Activated CD4-positive, alpha-beta T cell treated with anti-CD3 and anti-CD28 coated beads for 36 hours (primary cell): ENCODE measurements around the gene GRID1. TPM values are rescaled to one million over a fixed set of nuclear protein-coding genes. Genes with fewer than 3 reads are reported as not detected.

Source experiments
- ATAC-seq: fragments of 200-7000 bp; cut with Tn5 transposase; one replicate; pipeline ENCODE4 v1.10.0; 2021; ENCODE audit warnings: mild to moderate bottlenecking, moderate library complexity
- CTCF ChIA-PET: fragments of 350-600 bp; sonication (Branson Sonifier 250); formaldehyde crosslinking; loops from one replicate; lab custom pipeline; 2021; ENCODE audit warnings: antibody characterized with exemption; lab: Charles Lee
- POLR2A ChIA-PET: fragments of 350-600 bp; sonication (Branson Sonifier 250); formaldehyde crosslinking; loops from one replicate; lab custom pipeline; 2021; ENCODE audit warnings: antibody characterized with exemption, inconsistent platforms; lab: Charles Lee
- DNase-seq: peaks from one replicate; pipeline ENCODE4 v3.0.0-alpha.2; 2020
- H3K27ac Mint-ChIP-seq: one replicate; pipeline ENCODE4 v1.8.0; 2021; ENCODE audit warnings: mixed read lengths
- H3K27me3 Mint-ChIP-seq: one replicate; pipeline ENCODE4 v1.8.0; 2021; ENCODE audit warnings: mixed read lengths
- H3K36me3 Mint-ChIP-seq: one replicate; pipeline ENCODE4 v1.8.0; 2021; ENCODE audit warnings: low read depth, mixed read lengths
- H3K4me1 Mint-ChIP-seq: one replicate; pipeline ENCODE4 v1.8.0; 2021; ENCODE audit warnings: mixed read lengths
- H3K4me3 Mint-ChIP-seq: one replicate; pipeline ENCODE4 v1.8.0; 2021; ENCODE audit warnings: mild to moderate bottlenecking, moderate library complexity, mixed read lengths
- H3K9me3 Mint-ChIP-seq: one replicate; pipeline ENCODE4 v1.8.0; 2021; ENCODE audit warnings: low read depth, mixed read lengths
- intact Hi-C, 2 experiments: fragments of 100-400 bp; cut with DNase I in 1 of 2; cut with micrococcal nuclease in 1 of 2; formaldehyde crosslinking; loops; one replicate each; pipeline versions ENCODE4 v1.14.2 to v1.15.1; 2022 to 2024; cut with DNase I, micrococcal nuclease
- total RNA-seq, 2 experiments: library from RNA; stranded (reverse); gene quantifications; one replicate each; pipeline ENCODE4 v1.2.3, GENCODE V29; 2021

GRID1 gene
- total RNA-seq, 2 experiments from 2014 or later = not detected

DNA sequence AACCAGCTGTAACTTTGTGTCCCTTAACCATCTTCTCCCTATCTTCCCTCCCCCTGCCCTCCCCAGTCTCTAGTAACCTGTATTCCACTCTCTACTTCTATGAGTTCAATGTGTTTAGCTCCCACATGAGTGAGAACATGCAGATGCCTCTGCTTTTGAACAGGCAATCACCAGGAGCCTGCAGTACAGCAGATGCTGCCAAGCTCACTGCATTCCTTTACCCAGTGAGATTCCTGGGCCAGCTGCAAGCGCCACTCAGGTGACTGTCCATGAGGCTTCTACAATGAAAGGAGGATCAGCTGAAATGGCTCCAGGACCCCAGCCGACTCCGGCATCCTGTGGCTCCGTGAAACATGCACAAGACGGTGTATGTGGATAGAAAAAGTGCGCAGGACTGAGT lies 15.7 kb downstream of the GRID1 start:
- Mint-ChIP-seq H3K9me3 (no peaks in the 10 kb centered on the region), H3K4me1 (no peaks in the 10 kb centered on the region), H3K4me3 (no peak overlapping the region), H3K36me3 (no peaks in the 10 kb centered on the region), H3K27me3 (peaks cover 2% of the 10 kb centered on the region), H3K27ac (no peak overlapping the region)
- DNase-seq = no peak
- ChIA-PET POLR2A (no interaction called here), CTCF (interaction anchor here (1.0 kb wide), 1 partner anchor 9 kb away, joined by 3 read pairs; no protein-coding TSS in a partner anchor)
- intact Hi-C loops = no loop called here
- ATAC-seq = no peak

DNA sequence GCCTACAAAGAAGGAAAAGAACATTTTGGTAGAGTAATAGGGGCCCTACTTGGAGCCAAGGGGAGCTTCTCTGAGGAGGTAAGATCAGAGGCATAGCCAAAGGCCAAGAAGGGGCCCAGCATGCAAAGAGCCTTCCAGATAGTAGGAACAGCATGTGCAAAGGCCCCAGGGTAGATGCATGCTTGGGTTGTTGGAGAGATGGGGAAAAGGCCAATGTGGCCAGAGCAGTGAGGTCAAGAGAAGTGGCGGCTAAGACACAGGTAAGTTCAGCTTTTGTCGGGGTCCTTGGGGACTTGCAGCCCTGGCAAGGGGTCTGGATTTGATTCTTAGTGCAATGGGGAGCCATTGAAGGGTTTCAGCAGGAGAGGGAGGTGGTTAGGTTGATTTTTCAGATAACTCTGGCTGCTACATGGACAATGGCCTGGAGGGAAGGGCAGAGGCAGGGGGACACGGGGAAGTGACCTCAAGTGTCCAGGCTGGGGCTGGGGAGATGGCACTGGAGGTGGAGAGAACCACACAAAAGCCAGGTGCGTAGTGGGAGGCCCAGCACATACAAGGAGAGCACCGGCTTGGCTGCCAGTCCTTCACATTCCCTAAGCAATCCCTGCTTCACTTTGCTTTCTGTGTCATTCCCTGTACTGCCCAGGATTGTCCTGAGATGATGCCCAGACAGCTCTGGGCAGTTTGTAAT lies 16.5 kb downstream of the GRID1 start:
- DNase-seq (no peak), ATAC-seq (no peak)
- no peak overlapping the region for H3K27ac Mint-ChIP-seq
- no peaks in the 10 kb centered on the region for H3K36me3 Mint-ChIP-seq
- POLR2A ChIA-PET = no interaction called here
- no peaks in the 10 kb centered on the region for H3K4me1 Mint-ChIP-seq
- H3K4me3 Mint-ChIP-seq = no peak overlapping the region
- intact Hi-C loops = no loop called here
- CTCF ChIA-PET = interaction anchor here (1.0 kb wide), 1 partner anchor 10 kb away, joined by 3 read pairs; no protein-coding TSS in a partner anchor
- peaks cover 2% of the 10 kb centered on the region for H3K27me3 Mint-ChIP-seq
- no peaks in the 10 kb centered on the region for H3K9me3 Mint-ChIP-seq

DNA sequence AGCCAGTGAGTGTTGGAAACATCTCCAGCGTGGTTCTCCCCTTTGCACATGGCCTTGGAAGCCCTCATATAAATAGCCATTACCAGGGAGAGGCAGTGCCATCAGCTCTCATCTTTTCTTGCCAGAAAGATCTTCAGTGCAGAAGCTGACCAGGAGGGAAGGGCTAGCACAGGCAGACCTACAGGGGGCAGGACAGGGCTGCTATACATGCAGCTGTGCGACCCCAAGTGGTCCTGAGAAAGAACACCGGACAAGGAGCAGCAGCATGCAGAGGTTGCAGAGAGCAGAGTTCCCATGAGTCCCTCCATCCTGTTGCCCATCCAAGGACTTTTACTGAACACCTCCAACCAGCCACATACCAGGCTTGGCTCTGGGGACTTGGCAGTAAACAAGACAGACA lies 17.1 kb downstream of the GRID1 start:
- H3K9me3 Mint-ChIP-seq = no peaks in the 10 kb centered on the region
- H3K36me3 Mint-ChIP-seq = no peaks in the 10 kb centered on the region
- ChIA-PET CTCF (no interaction called here), POLR2A (no interaction called here)
- peaks cover 2% of the 10 kb centered on the region for H3K27me3 Mint-ChIP-seq
- H3K27ac Mint-ChIP-seq = no peak overlapping the region
- intact Hi-C loops = no loop called here
- DNase-seq (no peak), ATAC-seq (no peak)
- H3K4me3 Mint-ChIP-seq = no peak overlapping the region
- no peaks in the 10 kb centered on the region for H3K4me1 Mint-ChIP-seq

DNA sequence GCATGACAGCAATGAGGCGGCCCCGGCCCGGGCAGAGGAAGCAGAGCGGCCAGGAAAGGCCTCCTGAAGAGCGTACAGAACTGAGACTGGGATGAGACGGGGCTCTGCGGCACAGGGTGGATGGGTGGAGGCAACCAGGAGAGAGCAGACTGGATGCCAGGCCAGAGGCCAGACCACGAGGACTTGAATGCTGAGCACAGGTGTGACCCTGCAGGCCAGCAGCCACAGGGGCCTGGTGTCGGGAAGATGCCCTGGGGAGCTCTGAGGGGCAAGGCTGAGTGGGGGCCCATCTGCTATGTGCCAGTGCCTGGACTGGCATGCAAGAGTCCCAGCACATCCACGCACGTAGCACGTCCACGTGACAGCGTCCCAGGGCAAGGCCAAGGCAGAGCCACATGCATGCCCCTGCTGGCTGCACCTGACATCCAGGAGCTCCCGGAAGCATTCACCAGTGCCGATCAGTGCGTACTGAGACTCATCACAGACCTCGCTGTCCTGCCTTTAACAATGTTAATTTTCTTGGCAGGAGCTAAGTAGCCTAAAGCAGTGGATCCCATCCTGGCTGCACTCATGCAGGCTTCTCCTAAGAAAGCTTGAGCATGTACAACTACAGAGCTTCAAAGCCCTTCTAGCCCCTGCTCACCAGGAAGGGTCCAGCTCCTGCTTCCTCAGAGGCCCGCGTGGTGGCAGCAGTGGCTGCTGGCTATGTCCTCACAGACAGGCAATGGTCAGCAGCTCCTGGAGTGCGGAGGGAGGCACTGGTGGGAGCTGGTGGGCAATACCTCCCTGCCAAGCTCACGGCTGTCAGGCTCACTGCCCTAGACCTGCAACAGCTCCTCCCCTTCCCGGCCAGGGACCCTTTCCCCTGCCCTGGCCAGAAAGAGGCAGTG lies 18.0 kb downstream of the GRID1 start:
- no peak for ATAC-seq
- Mint-ChIP-seq H3K27ac (no peak overlapping the region), H3K9me3 (no peaks in the 10 kb centered on the region), H3K4me1 (no peaks in the 10 kb centered on the region), H3K27me3 (no peaks in the 10 kb centered on the region), H3K36me3 (no peaks in the 10 kb centered on the region), H3K4me3 (no peak overlapping the region)
- no peak for DNase-seq
- ChIA-PET POLR2A (no interaction called here), CTCF (no interaction called here)
- intact Hi-C loops = no loop called here

DNA sequence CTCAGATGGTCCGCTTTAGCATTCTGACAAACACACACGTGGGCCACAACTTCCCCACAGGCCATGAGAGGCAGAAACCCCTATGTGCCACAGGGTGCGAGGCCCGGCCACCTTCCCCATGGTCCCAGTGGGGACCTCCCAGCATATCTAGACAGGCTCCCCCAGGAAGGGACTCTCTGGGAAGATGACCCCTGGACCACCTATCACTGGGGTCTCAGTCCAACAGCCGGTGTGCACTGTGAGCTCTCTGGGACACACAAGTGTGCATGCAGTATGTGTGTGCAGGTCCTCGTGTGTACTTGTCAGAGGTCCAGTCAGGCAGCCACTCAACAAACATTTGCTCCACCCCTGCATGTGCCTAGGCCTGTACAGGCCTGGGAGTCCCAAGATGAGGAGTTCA lies 18.7 kb downstream of the GRID1 start:
- H3K36me3 Mint-ChIP-seq = no peaks in the 10 kb centered on the region
- ChIA-PET POLR2A (no interaction called here), CTCF (no interaction called here)
- no peaks in the 10 kb centered on the region for H3K9me3 Mint-ChIP-seq
- no peaks in the 10 kb centered on the region for H3K4me1 Mint-ChIP-seq
- intact Hi-C loops = no loop called here
- H3K27ac Mint-ChIP-seq = no peak overlapping the region
- no peak for DNase-seq
- H3K4me3 Mint-ChIP-seq = no peak overlapping the region
- no peak for ATAC-seq
- no peaks in the 10 kb centered on the region for H3K27me3 Mint-ChIP-seq

DNA sequence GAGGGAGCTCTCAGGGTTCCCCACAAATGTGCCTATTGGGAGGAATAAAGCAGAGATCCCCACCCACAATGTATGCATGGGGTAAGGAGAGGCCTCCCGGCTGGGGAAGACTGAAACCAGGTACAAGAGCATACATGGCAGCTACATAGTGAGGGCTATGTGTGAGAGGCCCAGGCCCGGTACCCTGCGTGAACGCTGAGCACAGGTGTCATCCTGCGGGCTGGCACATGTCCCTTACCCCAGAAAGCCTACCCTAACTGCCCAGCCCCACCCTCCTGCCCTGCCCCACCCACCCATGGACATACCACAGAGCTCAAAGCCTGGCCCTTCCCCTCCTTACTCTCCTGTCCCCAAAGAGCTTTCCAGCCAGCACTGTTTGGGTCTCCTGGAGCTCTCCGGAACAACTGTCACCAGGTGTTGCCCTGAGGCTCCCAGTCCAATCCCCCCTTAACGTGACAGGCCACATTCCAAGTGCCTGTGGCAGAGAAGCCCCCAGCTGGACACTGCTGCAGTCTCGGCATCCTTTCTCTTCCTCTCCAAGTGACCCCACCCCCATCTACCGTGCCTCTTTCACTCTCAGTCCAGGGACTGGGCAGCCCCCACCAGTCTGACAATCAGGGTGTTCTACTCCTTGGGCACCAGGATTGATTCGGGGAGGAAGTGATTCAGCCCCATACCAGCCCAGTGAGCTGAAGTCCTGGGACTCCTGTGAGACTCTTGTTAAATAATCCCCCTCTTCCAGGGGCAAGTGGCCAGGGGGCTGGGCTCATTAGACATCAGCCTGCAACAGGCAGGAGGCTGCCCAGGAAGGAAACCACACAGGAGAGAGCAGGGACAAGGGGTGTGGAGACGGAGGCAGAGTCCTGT lies 19.6 kb downstream of the GRID1 start:
- Mint-ChIP-seq H3K27ac (no peak overlapping the region), H3K36me3 (no peaks in the 10 kb centered on the region), H3K4me3 (no peak overlapping the region), H3K4me1 (no peaks in the 10 kb centered on the region), H3K9me3 (no peaks in the 10 kb centered on the region), H3K27me3 (no peaks in the 10 kb centered on the region)
- CTCF ChIA-PET = interaction anchor here (0.6 to 1.2 kb wide), 3 partner anchors 28 to 213 kb away, joined by 3 to 4 read pairs (median 3); no protein-coding TSS in a partner anchor
- POLR2A ChIA-PET = no interaction called here
- intact Hi-C loops = no loop called here
- DNase-seq = no peak
- no peak for ATAC-seq

DNA sequence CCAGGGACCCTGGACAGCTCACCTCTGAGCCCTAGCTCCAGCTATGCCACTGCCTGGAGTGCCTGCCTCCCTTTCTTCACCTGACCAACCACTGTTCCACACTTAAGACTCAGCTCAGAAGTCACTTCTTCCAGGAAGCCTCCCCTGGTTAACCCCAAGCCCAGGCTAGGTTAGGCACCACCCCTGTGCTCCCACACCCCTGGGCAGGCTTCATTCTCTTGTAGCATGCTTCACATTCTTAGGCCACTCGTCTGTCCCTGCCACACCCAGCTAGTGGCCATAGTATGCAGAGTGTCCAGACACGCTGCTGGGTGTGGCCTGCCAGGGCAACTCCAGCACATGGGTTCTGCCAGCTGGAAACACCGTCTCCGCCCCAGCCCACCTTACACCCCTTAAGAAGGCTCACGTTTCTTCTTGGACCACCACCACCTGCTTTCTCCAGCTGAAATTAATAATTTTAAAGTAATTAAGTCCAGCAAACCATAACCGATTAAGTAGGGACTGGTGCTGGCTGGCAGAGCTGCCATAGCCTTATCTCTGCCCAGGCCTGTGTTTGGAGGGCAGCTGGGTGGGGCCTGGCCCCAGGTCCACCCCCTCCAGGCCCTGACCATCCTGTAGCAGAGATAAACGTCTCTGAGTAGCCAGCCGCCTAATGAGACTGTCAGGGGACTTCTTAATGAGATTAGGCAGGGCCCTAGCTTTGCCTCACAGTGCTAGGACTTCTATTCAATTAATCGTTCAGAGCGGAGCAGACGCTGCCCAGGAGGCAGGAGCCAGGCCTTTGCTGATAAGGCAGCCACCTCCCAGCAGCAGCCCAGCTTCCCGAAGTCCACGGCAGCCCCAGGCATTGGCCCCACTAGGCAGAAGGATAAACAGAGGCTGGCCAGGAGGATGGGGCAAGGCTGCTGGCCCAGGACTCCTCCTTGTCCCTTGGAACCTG lies 20.5 kb downstream of the GRID1 start:
- no peaks in the 10 kb centered on the region for H3K4me1 Mint-ChIP-seq
- DNase-seq (no peak), ATAC-seq (no peak)
- ChIA-PET CTCF (interaction anchor here (0.6 to 1.2 kb wide), 3 partner anchors 27 to 214 kb away, joined by 3 to 4 read pairs (median 3); no protein-coding TSS in a partner anchor), POLR2A (no interaction called here)
- no peaks in the 10 kb centered on the region for H3K9me3 Mint-ChIP-seq
- intact Hi-C loops = no loop called here
- no peaks in the 10 kb centered on the region for H3K36me3 Mint-ChIP-seq
- H3K4me3 Mint-ChIP-seq = no peak overlapping the region
- H3K27me3 Mint-ChIP-seq = no peaks in the 10 kb centered on the region
- H3K27ac Mint-ChIP-seq = no peak overlapping the region

DNA sequence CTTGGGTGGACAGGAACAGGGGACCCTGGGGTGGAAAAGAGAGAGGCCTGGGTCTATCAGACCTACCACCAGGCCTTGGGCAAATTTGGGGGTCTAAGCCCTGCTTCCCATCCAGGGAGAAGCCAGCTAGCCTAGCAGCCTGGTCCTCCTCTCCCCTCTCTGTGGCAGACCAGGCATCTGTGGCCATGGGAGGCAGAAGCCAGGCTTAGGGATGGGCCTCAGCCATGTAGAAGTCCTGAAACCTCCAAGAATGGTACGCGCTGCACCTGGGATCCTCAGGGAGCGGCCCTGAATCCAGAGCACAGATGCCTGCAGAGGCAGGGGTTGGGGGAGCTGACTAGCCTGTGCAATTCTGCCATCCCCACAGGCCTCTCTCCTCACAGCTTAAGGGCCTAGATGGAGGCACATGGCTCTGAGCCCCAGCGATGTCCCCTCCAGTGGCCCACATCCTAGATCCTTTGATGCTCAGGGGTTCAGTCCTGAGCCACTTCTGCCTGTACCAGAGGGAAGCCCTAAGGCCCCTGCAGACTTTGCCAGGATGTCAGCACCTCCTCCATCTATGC lies 21.2 kb downstream of the GRID1 start:
- POLR2A ChIA-PET = no interaction called here
- intact Hi-C loops = no loop called here
- no peaks in the 10 kb centered on the region for H3K9me3 Mint-ChIP-seq

DNA sequence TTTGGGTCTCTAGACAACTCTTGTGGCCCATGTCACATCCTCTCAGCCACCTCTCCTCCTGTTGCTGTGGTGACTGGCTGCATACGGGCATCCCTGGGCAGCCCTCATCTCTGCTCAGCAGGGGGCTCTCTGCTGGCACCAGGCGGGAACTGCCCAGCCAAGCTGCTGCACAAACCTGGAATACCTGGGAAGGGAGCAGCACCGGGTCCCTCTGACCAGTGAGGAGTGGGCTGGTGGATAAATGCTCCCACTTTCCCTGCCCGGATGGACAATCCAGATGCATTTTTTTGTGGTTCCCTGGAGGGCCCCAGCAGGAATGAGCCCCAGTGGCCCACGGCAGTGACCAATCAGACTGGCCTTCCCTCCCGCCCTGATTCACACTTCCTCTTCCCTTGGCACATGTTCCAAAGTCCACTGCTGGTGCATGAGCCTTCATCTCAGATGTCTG lies 21.9 kb downstream of the GRID1 start:
- Mint-ChIP-seq H3K9me3 (no peaks in the 10 kb centered on the region), H3K4me1 (no peaks in the 10 kb centered on the region), H3K27me3 (no peaks in the 10 kb centered on the region), H3K36me3 (no peaks in the 10 kb centered on the region), H3K4me3 (no peak overlapping the region), H3K27ac (no peak overlapping the region)
- no peak for DNase-seq
- peak; percentile 33 for ATAC-seq
- CTCF ChIA-PET = no interaction called here
- POLR2A ChIA-PET = no interaction called here
- intact Hi-C loops = no loop called here

More for the DNA sequence above, 21.2 kb downstream of the GRID1 start:
- Mint-ChIP-seq H3K27ac (no peak overlapping the region), H3K4me3 (no peak overlapping the region), H3K4me1 (no peaks in the 10 kb centered on the region), H3K36me3 (no peaks in the 10 kb centered on the region), H3K27me3 (no peaks in the 10 kb centered on the region)
- CTCF ChIA-PET = no interaction called here
- no peak for ATAC-seq
- no peak for DNase-seq

DNA sequence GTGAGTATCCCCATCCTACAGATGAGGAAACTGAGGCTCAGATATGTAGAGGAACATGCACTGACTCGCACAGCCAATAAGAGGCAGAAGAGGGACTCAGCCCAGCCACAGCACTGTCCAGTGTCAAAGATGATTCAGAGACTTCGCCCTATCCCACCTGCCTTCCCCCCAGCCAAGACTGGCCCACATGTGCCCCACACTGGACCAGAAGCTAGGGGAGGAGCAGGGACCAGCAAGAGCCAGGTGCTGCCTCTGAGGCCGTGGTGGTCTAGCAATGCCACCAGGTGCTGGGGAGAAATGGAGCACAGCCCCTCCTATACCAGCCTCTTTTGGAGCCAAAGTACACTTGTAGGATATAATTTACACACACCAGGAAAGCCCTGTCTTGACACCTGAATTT lies 22.3 kb downstream of the GRID1 start:
- Mint-ChIP-seq H3K27ac (no peak overlapping the region), H3K9me3 (no peaks in the 10 kb centered on the region), H3K27me3 (no peaks in the 10 kb centered on the region), H3K4me1 (no peaks in the 10 kb centered on the region), H3K36me3 (no peaks in the 10 kb centered on the region), H3K4me3 (no peak overlapping the region)
- intact Hi-C loops = no loop called here
- ATAC-seq = no peak
- ChIA-PET POLR2A (no interaction called here), CTCF (no interaction called here)
- no peak for DNase-seq
